ENCODE measurements around the gene GRAP.
"Not testable (repeated sequence)": the region's sequence is repeated elsewhere in the genome, so short reads cannot be mapped to it uniquely, and the experiment has no call there.

GRCh38 chr17:19070318-19071168 lies 23.8 kb upstream of the GRAP start:
- TF ChIP-seq CTCF (IDR thresholded peaks at IDR 0.05; ENCODE audit: poor library complexity); EZH2phosphoT487 (IDR thresholded peaks at IDR 0.05; ENCODE audit: low read depth, severe bottlenecking, unreplicated experiment); EZH2 (IDR thresholded peaks at IDR 0.05; ENCODE audit: borderline replicate concordance): not testable (repeated sequence)
